PFSK-1 (cell line): ENCODE measurements around the gene EML2.

Experiments
- FOXP2 ChIP-seq: optimal IDR thresholded peaks from 2 replicates; pipeline ENCODE3; 2011; ENCODE audit warnings: borderline replicate concordance, control low read depth, inconsistent platforms; ENCODE audit not compliant: insufficient read depth; ENCODE audit errors: extremely low read length, extremely low read depth
- POLR2AphosphoS5 ChIP-seq: IDR thresholded peaks from 2 replicates; pipeline ENCODE4 v1.6.1; 2012; ENCODE audit warnings: low read depth, mild to moderate bottlenecking, control low read depth, low read length, moderate library complexity
- REST ChIP-seq, 2 experiments: IDR thresholded peaks; 2 replicates each; pipeline versions ENCODE4 v1.6.1 to v1.8.0; 2011 to 2012; ENCODE audit warnings: low read depth in 2 of 2, low read length in 2 of 2, control low read depth in 1 of 2, inconsistent platforms in 1 of 2, mild to moderate bottlenecking in 1 of 2, moderate library complexity in 1 of 2; ENCODE audit not compliant: insufficient read depth in 1 of 2
- SIN3A ChIP-seq: IDR thresholded peaks from 2 replicates; pipeline ENCODE4 v1.6.1; 2012; ENCODE audit warnings: mild to moderate bottlenecking, low read length, moderate library complexity, borderline replicate concordance; ENCODE audit not compliant: insufficient read depth
- TAF1 ChIP-seq: IDR thresholded peaks from 2 replicates; pipeline ENCODE4 v1.6.1; 2012; ENCODE audit warnings: low read length, control low read depth, borderline replicate concordance; ENCODE audit not compliant: insufficient read depth

- TF ChIP-seq POLR2AphosphoS5: no peak
- no peak for TF ChIP-seq REST (IDR thresholded peaks at IDR 0.05; ENCODE audit: insufficient read depth in 1 of 2, low read depth in 2 of 2, low read length in 2 of 2)
- no peak for TF ChIP-seq TAF1
- no peak for TF ChIP-seq FOXP2
- no peak for TF ChIP-seq SIN3A
These were observed 6.0 kb upstream of the EML2 start for GRCh38 chr19:45645068-45645630.
